ENCODE measurements around the gene RAPH1.

Gene RAPH1

GRCh38 chr2:203462308-203462707 lies 72.8 kb downstream of the RAPH1 start:
- H3K4me3 ChIP-seq (ENCODE audit: low read length): no peak overlapping the region
- no peak for TF ChIP-seq CTCF (conservative IDR thresholded peaks at IDR 0.05; ENCODE audit: low read depth, low read length)
- no peak for DNase-seq (ENCODE audit: low read depth)

- no peak overlapping the region for H3K4me3 ChIP-seq (ENCODE audit: low read length)
- TF ChIP-seq CTCF (conservative IDR thresholded peaks at IDR 0.05; ENCODE audit: low read depth, low read length): no peak
- DNase-seq (ENCODE audit: low read depth): no peak
Measured at GRCh38 chr2:203461746-203462145, 73.4 kb downstream of the RAPH1 start.

- H3K4me3 ChIP-seq (ENCODE audit: low read length): no peak overlapping the region
- no peak for DNase-seq (ENCODE audit: low read depth)
- no peak for TF ChIP-seq CTCF (conservative IDR thresholded peaks at IDR 0.05; ENCODE audit: low read depth, low read length)
Measured at GRCh38 chr2:203455209-203455608, 79.9 kb downstream of the RAPH1 start.

- peak; percentile 78 for TF ChIP-seq CTCF (conservative IDR thresholded peaks at IDR 0.05; ENCODE audit: low read depth, low read length)
- DNase-seq (ENCODE audit: low read depth): no peak
- no peak overlapping the region for H3K4me3 ChIP-seq (ENCODE audit: low read length)
Measured at GRCh38 chr2:203453858-203454451, 81.1 kb downstream of the RAPH1 start.

GRCh38 chr2:203451689-203452088 lies 83.4 kb downstream of the RAPH1 start:
- no peak for DNase-seq (ENCODE audit: low read depth)
- no peak for TF ChIP-seq CTCF (conservative IDR thresholded peaks at IDR 0.05; ENCODE audit: low read depth, low read length)
- H3K4me3 ChIP-seq (ENCODE audit: low read length): no peak overlapping the region

- TF ChIP-seq CTCF (conservative IDR thresholded peaks at IDR 0.05; ENCODE audit: low read depth, low read length): no peak
- H3K4me3 ChIP-seq (ENCODE audit: low read length): no peak overlapping the region
- DNase-seq (ENCODE audit: low read depth): no peak
Measured at GRCh38 chr2:203451011-203451410, 84.1 kb downstream of the RAPH1 start.

GRCh38 chr2:203450561-203450960 lies 84.5 kb downstream of the RAPH1 start:
- H3K4me3 ChIP-seq (ENCODE audit: low read length): no peak overlapping the region
- no peak for DNase-seq (ENCODE audit: low read depth)
- no peak for TF ChIP-seq CTCF (conservative IDR thresholded peaks at IDR 0.05; ENCODE audit: low read depth, low read length)
